LNCAP (cell line): Measurements from ENCODE around the gene MICALL2.

Source experiments
- TF ChIP-seq, protein P1 (sequence below): fragments of 450-650 bp; IDR thresholded peaks from 2 replicates; pipeline ENCODE4 v1.5.1; 2017; ENCODE audit warnings: mild to moderate bottlenecking

Gene MICALL2

GRCh38 chr7:1458683-1459511 lies at the start of gene MICALL2:
MICALL2 (minus strand) TSS chr7:1459470; CDS start chr7:1459326, 144 bp downstream.
- TF ChIP-seq, protein P1, sequence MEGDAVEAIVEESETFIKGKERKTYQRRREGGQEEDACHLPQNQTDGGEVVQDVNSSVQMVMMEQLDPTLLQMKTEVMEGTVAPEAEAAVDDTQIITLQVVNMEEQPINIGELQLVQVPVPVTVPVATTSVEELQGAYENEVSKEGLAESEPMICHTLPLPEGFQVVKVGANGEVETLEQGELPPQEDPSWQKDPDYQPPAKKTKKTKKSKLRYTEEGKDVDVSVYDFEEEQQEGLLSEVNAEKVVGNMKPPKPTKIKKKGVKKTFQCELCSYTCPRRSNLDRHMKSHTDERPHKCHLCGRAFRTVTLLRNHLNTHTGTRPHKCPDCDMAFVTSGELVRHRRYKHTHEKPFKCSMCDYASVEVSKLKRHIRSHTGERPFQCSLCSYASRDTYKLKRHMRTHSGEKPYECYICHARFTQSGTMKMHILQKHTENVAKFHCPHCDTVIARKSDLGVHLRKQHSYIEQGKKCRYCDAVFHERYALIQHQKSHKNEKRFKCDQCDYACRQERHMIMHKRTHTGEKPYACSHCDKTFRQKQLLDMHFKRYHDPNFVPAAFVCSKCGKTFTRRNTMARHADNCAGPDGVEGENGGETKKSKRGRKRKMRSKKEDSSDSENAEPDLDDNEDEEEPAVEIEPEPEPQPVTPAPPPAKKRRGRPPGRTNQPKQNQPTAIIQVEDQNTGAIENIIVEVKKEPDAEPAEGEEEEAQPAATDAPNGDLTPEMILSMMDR, result no peak

GRCh38 chr7:1508277-1508758 lies 49.0 kb upstream of the MICALL2 start:
- TF ChIP-seq, protein P1, result no peak

- TF ChIP-seq, protein P1, result no peak
Measured at GRCh38 chr7:1505731-1506550, 46.7 kb upstream of the MICALL2 start.

DNA sequence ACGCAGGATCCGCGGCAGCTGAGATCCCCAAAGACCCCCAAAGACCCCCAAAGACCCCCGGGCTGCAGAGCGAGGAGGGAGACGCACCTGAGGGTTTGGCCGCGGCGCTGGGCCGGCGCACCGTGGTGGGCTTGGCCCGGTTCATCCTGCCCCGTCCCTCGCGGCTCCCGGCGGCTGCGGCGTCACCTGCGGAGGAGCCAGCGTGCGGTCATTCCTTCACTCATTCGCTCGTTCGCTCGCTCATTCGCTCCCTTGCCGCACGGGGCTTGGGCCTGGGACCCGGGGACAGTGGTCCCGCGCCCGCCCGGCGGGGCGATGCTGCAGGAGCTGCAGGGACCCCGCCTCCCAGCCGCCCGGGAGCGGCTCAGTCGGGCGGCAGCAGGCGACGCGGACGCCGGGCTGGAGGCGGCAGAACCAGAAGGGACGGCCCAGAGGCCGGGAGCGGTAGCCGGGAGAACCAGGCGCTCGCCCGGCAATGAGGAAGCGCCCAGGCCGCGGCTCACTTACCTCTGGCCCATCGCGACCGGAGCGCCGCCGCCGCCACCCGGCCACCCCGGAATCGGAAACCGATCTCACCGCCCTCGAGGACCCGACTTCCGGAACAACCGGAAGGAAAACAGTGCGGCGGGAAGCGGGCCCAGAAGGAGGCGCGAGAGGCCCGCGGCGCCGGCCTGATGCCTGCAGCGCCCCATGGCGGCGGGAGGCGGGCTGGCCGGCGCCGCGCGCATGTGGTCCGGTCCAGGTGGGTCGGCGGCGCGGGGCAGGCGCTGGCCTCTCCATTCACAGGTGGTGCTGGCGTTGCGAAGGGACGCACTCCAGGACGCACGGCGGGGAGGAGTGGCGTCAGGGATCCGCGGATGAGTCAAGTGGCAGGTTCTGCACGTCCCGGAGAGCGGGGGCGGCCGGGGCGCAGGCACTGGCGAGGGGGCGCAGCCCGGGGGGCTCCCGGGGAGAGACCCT lies 44.8 kb upstream of the MICALL2 start, which contains the start of gene INTS1:
TSS of gene INTS1 (minus strand) at position 574 of the 960 bp plus-strand sequence. CDS start at position 145, 429 bp downstream.
- TF ChIP-seq, protein P1, result peak; percentile 93

DNA sequence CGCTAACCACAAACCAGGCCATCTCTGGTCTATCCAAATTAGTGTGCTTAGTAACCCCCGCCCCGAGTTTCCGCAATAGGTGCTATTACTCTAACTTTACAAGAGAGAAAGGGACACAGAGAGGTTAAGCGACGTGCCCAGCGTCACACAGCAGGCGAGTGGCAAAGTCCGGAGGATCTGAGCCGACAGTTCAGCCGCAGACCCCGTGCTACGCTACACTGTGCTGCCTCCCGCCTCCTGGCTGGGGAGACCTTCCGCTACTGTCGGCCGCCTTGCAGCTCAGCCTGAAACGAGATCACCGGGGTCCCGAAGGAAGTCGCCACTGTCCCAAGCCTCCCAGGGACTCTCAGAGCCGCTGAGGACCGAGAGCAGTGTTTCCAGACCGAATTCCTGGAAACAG lies 44.1 kb upstream of the MICALL2 start:
- TF ChIP-seq, protein P1, result no peak

- TF ChIP-seq, protein P1, result no peak
Measured at GRCh38 chr7:1502845-1503244, 43.6 kb upstream of the MICALL2 start.
